Activated CD4-positive, alpha-beta T cell treated with anti-CD3 and anti-CD28 coated beads, Interleukin-10, Interleukin-2, amounts not matched to agents 100 ng/mL and 50 ng/mL, durations not matched to agents 16 hours and 8 hours (primary cell): ENCODE data around the gene LCLAT1.

Source experiments
- DNase-seq: peaks from one replicate; pipeline ENCODE4 v3.0.0-alpha.2; 2020

LCLAT1 gene

GRCh38 chr2:30679426-30680088, 232.5 kb downstream of the LCLAT1 start:
- peak; percentile 39 for DNase-seq

- DNase-seq: no peak
Measured at GRCh38 chr2:30680121-30680520, 233.1 kb downstream of the LCLAT1 start.

- DNase-seq: no peak
Measured at GRCh38 chr2:30681022-30681421, 234.0 kb downstream of the LCLAT1 start.

- DNase-seq: no peak
Measured at GRCh38 chr2:30683236-30683956, 236.3 kb downstream of the LCLAT1 start.

- no peak for DNase-seq
Measured at GRCh38 chr2:30684026-30684425, 237.0 kb downstream of the LCLAT1 start.

- no peak for DNase-seq
Measured at GRCh38 chr2:30684516-30684915, 237.5 kb downstream of the LCLAT1 start.

- DNase-seq: no peak
Measured at GRCh38 chr2:30684996-30685395, 237.9 kb downstream of the LCLAT1 start.

- no peak for DNase-seq
Measured at GRCh38 chr2:30686000-30686399, 239.0 kb downstream of the LCLAT1 start.

- no peak for DNase-seq
Measured at GRCh38 chr2:30686669-30687068, 239.6 kb downstream of the LCLAT1 start.

GRCh38 chr2:30688956-30689401, 241.9 kb downstream of the LCLAT1 start:
- DNase-seq: no peak

- no peak for DNase-seq
Measured at GRCh38 chr2:30689496-30690125, 242.6 kb downstream of the LCLAT1 start.

- DNase-seq: no peak
Measured at GRCh38 chr2:30690126-30690561, 243.1 kb downstream of the LCLAT1 start.

GRCh38 chr2:30691091-30691947, 244.3 kb downstream of the LCLAT1 start:
- no peak for DNase-seq

GRCh38 chr2:30691948-30692828, 245.1 kb downstream of the LCLAT1 start:
- no peak for DNase-seq

GRCh38 chr2:30692829-30693275, 245.8 kb downstream of the LCLAT1 start:
- DNase-seq: no peak
